A549 (cell line): Measurements from ENCODE around the gene OR5L1. TPM values are rescaled to one million over a fixed set of nuclear protein-coding genes. Genes with fewer than 3 reads are reported as not detected.

Experiments used
- ATAC-seq, 2 experiments: fragments of 200-7000 bp in 1 of 2; fragments of >200 bp in 1 of 2; cut with Nextera tagmentation in 1 of 2; cut with Tn5 transposase in 1 of 2; 3 replicates each; pipeline versions ENCODE4 v1.8.0 to v1.9.1; 2018 to 2020; ENCODE audit warnings: mild to moderate bottlenecking in 1 of 2, moderate library complexity in 1 of 2
- CTCF ChIA-PET: fragments of 300-600 bp; sonication (Branson Sonifier 250); formaldehyde crosslinking; extraction: SDS; loops from one replicate; lab custom pipeline; 2021; ENCODE audit warnings: antibody characterized with exemption, inconsistent platforms; lab: Yijun Ruan, JAX
- POLR2A ChIA-PET: fragments of 350-600 bp; formaldehyde crosslinking; extraction: SDS; loops from one replicate; lab custom pipeline; 2021; ENCODE audit warnings: antibody characterized with exemption, inconsistent platforms; lab: Yijun Ruan, JAX
- DNase-seq, 2 experiments: peaks; one replicate each; pipeline versions ENCODE4 v3.0.0 to v3.0.0-alpha.2; 2011 to 2016; ENCODE audit warnings: low read depth in 1 of 2, low spot score in 1 of 2
- FAIRE-seq: peaks from 2 replicates; lab custom pipeline; 2011; peaks lifted over from hg19 to GRCh38; lab: Jason Lieb, UNC
- H3K27ac ChIP-seq, 2 experiments: fragments of >200 bp; sonication (Bioruptor Twin); formaldehyde crosslinking; 3 replicates each; pipeline ENCODE4 v1.5.1; 2016 to 2017
- H3K4me1 ChIP-seq: fragments of >200 bp; sonication (Bioruptor Twin); formaldehyde crosslinking; 3 replicates; pipeline ENCODE4 v1.6.1; 2016
- H3K4me2 ChIP-seq: fragments of >200 bp; sonication (Bioruptor Twin); formaldehyde crosslinking; 3 replicates; pipeline ENCODE4 v1.6.1; 2016
- H3K4me3 ChIP-seq: fragments of >200 bp; sonication (Bioruptor Twin); formaldehyde crosslinking; 3 replicates; pipeline ENCODE4 v1.5.1; 2016
- H3K9me3 ChIP-seq: fragments of >200 bp; sonication (Bioruptor Twin); formaldehyde crosslinking; 3 replicates; pipeline ENCODE4 v1.6.1; 2016
- BHLHE40 ChIP-seq: IDR thresholded peaks from 2 replicates; pipeline ENCODE4 v1.6.1; 2012; ENCODE audit warnings: low read depth, low read length, inconsistent platforms
- CBX2 ChIP-seq: fragments of 200-600 bp; sonication (generic); IDR thresholded peaks from 2 replicates; pipeline ENCODE4 v1.6.1; 2016; ENCODE audit warnings: low read depth, mild to moderate bottlenecking, borderline replicate concordance
- CBX8 ChIP-seq: fragments of 200-600 bp; sonication (generic); IDR thresholded peaks from 2 replicates; pipeline ENCODE4 v1.6.1; 2016
- EHMT2 ChIP-seq: fragments of 200-600 bp; sonication (generic); IDR thresholded peaks from 2 replicates; pipeline ENCODE4 v1.6.1; 2016; ENCODE audit warnings: antibody characterized with exemption, low read depth, mild to moderate bottlenecking, moderate library complexity
- ELK1 ChIP-seq: fragments of 150-350 bp; IDR thresholded peaks from 2 replicates; pipeline ENCODE4 v1.6.1; 2014; ENCODE audit warnings: low read depth, mild to moderate bottlenecking, low read length
- EP300 ChIP-seq, 2 experiments: fragments of >200 bp; sonication (Bioruptor Twin); formaldehyde crosslinking; IDR thresholded peaks; 2 replicates in 1 of 2; 3 replicates in 1 of 2; pipeline ENCODE4 v1.6.1; 2016 to 2017
- FOSL2 ChIP-seq, 2 experiments: fragments of 450-650 bp in 1 of 2; fragments of >200 bp in 1 of 2; sonication (Bioruptor Twin) in 1 of 2; formaldehyde crosslinking; IDR thresholded peaks; 2 replicates each; pipeline versions ENCODE4 v1.5.0 to v1.6.1; 2016 to 2020; ENCODE audit warnings: mild to moderate bottlenecking in 1 of 2, moderate library complexity in 1 of 2
- HEYL ChIP-seq: fragments of 250-450 bp; sonication (Bioruptor Pico); IDR thresholded peaks from 2 replicates; pipeline ENCODE4 v1.8.0; 2021; ENCODE audit warnings: mild to moderate bottlenecking, moderate library complexity
- HOXA7 ChIP-seq: fragments of 250-450 bp; sonication (Bioruptor Pico); IDR thresholded peaks from 2 replicates; pipeline ENCODE4 v1.5.0; 2020; ENCODE audit warnings: mild to moderate bottlenecking, moderate library complexity
- HOXB5 ChIP-seq: fragments of 250-450 bp; sonication (Bioruptor Pico); IDR thresholded peaks from 2 replicates; pipeline ENCODE4 v1.5.0; 2020; ENCODE audit warnings: mild to moderate bottlenecking, moderate library complexity
- KDM5A ChIP-seq: fragments of 200-600 bp; sonication (generic); IDR thresholded peaks from 2 replicates; pipeline ENCODE4 v1.6.1; 2016; ENCODE audit warnings: antibody characterized with exemption, mild to moderate bottlenecking
- MAFK ChIP-seq: fragments of 450-650 bp; IDR thresholded peaks from 2 replicates; pipeline ENCODE4 v1.6.1; 2014; ENCODE audit not compliant: partially characterized antibody
- MAX ChIP-seq: IDR thresholded peaks from 2 replicates; pipeline ENCODE4 v1.6.1; 2012
- NPAS2 ChIP-seq: fragments of 250-450 bp; sonication (Bioruptor Pico); IDR thresholded peaks from 2 replicates; pipeline ENCODE4 v1.8.0; 2022; ENCODE audit warnings: mild to moderate bottlenecking, moderate library complexity, borderline replicate concordance
- POLR2A ChIP-seq: IDR thresholded peaks from 2 replicates; pipeline ENCODE4 v1.6.1; 2012; ENCODE audit warnings: mild to moderate bottlenecking, low read length
- POLR2AphosphoS2 ChIP-seq: conservative IDR thresholded peaks from 2 replicates; pipeline ENCODE4 v1.6.1; 2012; ENCODE audit warnings: low read length, improper control_type of control experiment, inconsistent platforms
- RAD21 ChIP-seq, 2 experiments: fragments of >200 bp in 1 of 2; sonication (Bioruptor Twin) in 1 of 2; formaldehyde crosslinking in 1 of 2; IDR thresholded peaks in 1 of 2; conservative IDR thresholded peaks in 1 of 2; 2 replicates in 1 of 2; 3 replicates in 1 of 2; pipeline ENCODE4 v1.6.1; 2012 to 2018; ENCODE audit warnings: inconsistent platforms in 1 of 2
- REST ChIP-seq: fragments of 200-600 bp; sonication (generic); IDR thresholded peaks from 2 replicates; pipeline ENCODE4 v1.6.1; 2016; ENCODE audit warnings: antibody characterized with exemption, mild to moderate bottlenecking, moderate library complexity
- RNF2 ChIP-seq: fragments of 200-600 bp; sonication (generic); IDR thresholded peaks from 2 replicates; pipeline ENCODE4 v1.6.1; 2016; ENCODE audit warnings: low read depth, mild to moderate bottlenecking, antibody characterized with exemption, moderate library complexity, borderline replicate concordance
- SMC3 ChIP-seq: fragments of >200 bp; sonication (Bioruptor Twin); formaldehyde crosslinking; IDR thresholded peaks from 3 replicates; pipeline ENCODE4 v1.6.1; 2018; ENCODE audit warnings: inconsistent platforms
- USF2 ChIP-seq: fragments of 450-650 bp; IDR thresholded peaks from 2 replicates; pipeline ENCODE4 v1.6.1; 2014; ENCODE audit warnings: antibody characterized with exemption
- ZC3H11A ChIP-seq: fragments of 450-650 bp; IDR thresholded peaks from 2 replicates; pipeline ENCODE4 v1.6.1; 2014; ENCODE audit warnings: antibody characterized with exemption, mild to moderate bottlenecking
- ZNF302 ChIP-seq: fragments of 250-450 bp; sonication (Bioruptor Pico); IDR thresholded peaks from 2 replicates; pipeline ENCODE4 v1.9.0; 2021; ENCODE audit warnings: inconsistent platforms, mild to moderate bottlenecking, moderate library complexity
- WGBS: methylation state at CpG from one replicate; pipeline ENCODE4 v1.1.6; 2017; ENCODE audit errors: missing lambda C conversion rate; 5-methylcytosine and 5-hydroxymethylcytosine counted together
- polyA minus RNA-seq: library from RNA; depleted of rRNA, polyadenylated mRNA; stranded (reverse); fragments of >200 nt; gene quantifications from 2 replicates; pipeline ENCODE4 v1.2.3, GENCODE V29; 2011; rRNA and poly(A)+ RNA removed
- polyA plus RNA-seq, 4 experiments: library from polyadenylated mRNA; depleted of rRNA in 3 of 4; stranded (reverse); fragments of >200 nt; fragmentation: RNase III in 1 of 4; extraction: RNeasy Plus Mini Kit Qiagen cat#74134 plus additional on column Dnase treatment in 1 of 4; gene quantifications; 2 replicates in 3 of 4; 3 replicates in 1 of 4; pipeline ENCODE4 v1.2.3, GENCODE V29; 2011 to 2017

OR5L1 gene
- polyA plus RNA-seq (2011; rRNA removed) (not detected in 2 replicates), polyA plus RNA-seq (2017; fragmentation: RNase III; extraction: RNeasy Plus Mini Kit Qiagen cat#74134 plus additional on column Dnase treatment) (not detected in 3 replicates), polyA minus RNA-seq (not detected in 2 replicates)
- not detected in 2 replicates for polyA plus RNA-seq (2012; cell fraction: cytosol; rRNA removed)
- polyA plus RNA-seq (2012; cell fraction: nucleus; rRNA removed), result not detected in 2 replicates

GRCh38 chr11:55811067-55811466 lies at the start of gene OR5L1:
Gene OR5L1 (plus strand): TSS chr11:55811367. CDS start chr11:55811467, 100 bp downstream.
- ATAC-seq, result no peak
- 14% methylated on average over 1 of the region's 1 CpG for WGBS
- TF ChIP-seq RNF2, result no peak
- no peak for TF ChIP-seq FOSL2 (IDR thresholded peaks at IDR 0.05)
- no peak for TF ChIP-seq FOSL2 (CRISPR knock-in tag; IDR thresholded peaks at IDR 0.05)
- ChIA-PET CTCF (no interaction called here), POLR2A (no interaction called here)
- H3K27ac ChIP-seq, result no peak within 1 kb of the TSS
- H3K4me3 ChIP-seq, result no peak within 1 kb of the TSS
- no peak for DNase-seq
- H3K9me3 ChIP-seq, result no peaks in the 10 kb centered on the region
- no peaks in the 10 kb centered on the region for H3K4me1 ChIP-seq
- H3K4me2 ChIP-seq, result no peak within 1 kb of the TSS
- no peak for FAIRE-seq

- Histone ChIP-seq H3K27ac (no peak within 1 kb of the TSS), H3K4me1 (no peaks in the 10 kb centered on the region), H3K4me3 (no peak within 1 kb of the TSS), H3K9me3 (no peaks in the 10 kb centered on the region), H3K4me2 (no peak within 1 kb of the TSS)
- DNase-seq (no peak), ATAC-seq (no peak), FAIRE-seq (no peak)
- no peak for TF ChIP-seq MAX
- TF ChIP-seq ZNF302 (CRISPR knock-in tag), result no peak
- TF ChIP-seq POLR2AphosphoS2, result no peak
- TF ChIP-seq ELK1, result no peak
- no peak for TF ChIP-seq HOXA7 (CRISPR knock-in tag)
- TF ChIP-seq NPAS2 (CRISPR knock-in tag), result no peak
- TF ChIP-seq KDM5A, result no peak
- POLR2A ChIA-PET, result no interaction called here
- CTCF ChIA-PET, result no interaction called here
Measured at GRCh38 chr11:55773138-55773537, 38.0 kb upstream of the OR5L1 start, which contains the start of gene OR5D13. Gene OR5D13 (plus strand): TSS chr11:55773438. CDS start chr11:55773438, 0 bp downstream.

- TF ChIP-seq MAFK, result peak; percentile 42
- no peak for TF ChIP-seq MAX
- DNase-seq (no peak), FAIRE-seq (no peak), ATAC-seq (no peak)
- 24% methylated on average over 1 of the region's 1 CpG for WGBS
- Histone ChIP-seq H3K4me2 (no peak overlapping the region), H3K4me1 (no peaks in the 10 kb centered on the region), H3K9me3 (no peaks in the 10 kb centered on the region; the same call in 2 of the 3 replicates), H3K27ac (no peak overlapping the region), H3K4me3 (no peak overlapping the region)
- ChIA-PET POLR2A (no interaction called here), CTCF (no interaction called here)
Measured at GRCh38 chr11:55791606-55792005, 19.6 kb upstream of the OR5L1 start.

- Histone ChIP-seq H3K4me3 (no peak overlapping the region), H3K4me2 (no peak overlapping the region), H3K4me1 (no peaks in the 10 kb centered on the region), H3K9me3 (no peaks in the 10 kb centered on the region; the same call in 2 of the 3 replicates), H3K27ac (no peak overlapping the region)
- POLR2A ChIA-PET, result no interaction called here
- CTCF ChIA-PET, result no interaction called here
- WGBS, result 0% methylated on average over 2 of the region's 2 CpGs
- no peak for DNase-seq
- no peak for FAIRE-seq
- ATAC-seq, result no peak
- TF ChIP-seq MAX (no peak), FOSL2 (IDR thresholded peaks at IDR 0.05) (no peak), FOSL2 (CRISPR knock-in tag; IDR thresholded peaks at IDR 0.05) (no peak), CBX8 (no peak), ZC3H11A (no peak), HOXB5 (CRISPR knock-in tag) (no peak), EP300 (IDR thresholded peaks at IDR 0.05) (no peak), CBX2 (no peak), HEYL (CRISPR knock-in tag) (no peak), USF2 (no peak), EHMT2 (no peak), BHLHE40 (no peak), SMC3 (no peak), RAD21 (conservative IDR thresholded peaks at IDR 0.05 in 1 of 2, IDR thresholded peaks at IDR 0.05 in 1 of 2) (no peak), POLR2A (no peak), REST (no peak), NPAS2 (CRISPR knock-in tag) (no peak)
Measured at GRCh38 chr11:55793321-55793720, 17.8 kb upstream of the OR5L1 start.
